OCI-LY1 (cell line): ENCODE measurements around the gene SMIM33.

Experiments
- H2AFZ ChIP-seq: fragments of 200-600 bp; sonication (generic), shearing (Covaris generic); 2 replicates; pipeline ENCODE4 v1.6.0; 2014; ENCODE audit warnings: antibody characterized with exemption, mild to moderate bottlenecking, low read length
- H3F3A ChIP-seq: fragments of 200-600 bp; sonication (generic), shearing (Covaris generic); 2 replicates; pipeline ENCODE4 v1.6.0; 2014; ENCODE audit warnings: mild to moderate bottlenecking, antibody characterized with exemption, low read length, moderate library complexity; ENCODE audit not compliant: insufficient read depth
- H3K27ac ChIP-seq: fragments of 200-600 bp; sonication (generic); 2 replicates; pipeline ENCODE4 v1.5.1; 2014; ENCODE audit warnings: low read length, mixed run types, mild to moderate bottlenecking, low read depth; ENCODE audit not compliant: poor library complexity, severe bottlenecking
- H3K27me3 ChIP-seq: fragments of 200-600 bp; sonication (generic); 2 replicates; pipeline ENCODE4 v1.6.0; 2014; ENCODE audit warnings: antibody characterized with exemption, mild to moderate bottlenecking, low read length, moderate library complexity; ENCODE audit not compliant: insufficient read depth
- H3K36me3 ChIP-seq: fragments of 200-600 bp; sonication (generic); 2 replicates; pipeline ENCODE4 v1.6.1; 2014; ENCODE audit warnings: mild to moderate bottlenecking, antibody characterized with exemption, low read length, moderate library complexity, mixed read lengths; ENCODE audit not compliant: insufficient read depth
- H3K4me1 ChIP-seq: fragments of 200-600 bp; sonication (generic); 2 replicates; pipeline ENCODE4 v1.5.1; 2014; ENCODE audit warnings: mild to moderate bottlenecking, low read length, moderate library complexity; ENCODE audit not compliant: insufficient read depth, severe bottlenecking
- H3K4me2 ChIP-seq: fragments of 200-600 bp; sonication (generic), shearing (Covaris generic); 2 replicates; pipeline ENCODE4 v1.6.1; 2014; ENCODE audit warnings: low read length
- H3K4me3 ChIP-seq: fragments of 200-600 bp; sonication (generic); 2 replicates; pipeline ENCODE4 v1.5.1; 2014; ENCODE audit warnings: low read length, low read depth, mild to moderate bottlenecking, mixed read lengths; ENCODE audit not compliant: poor library complexity, severe bottlenecking
- H3K79me2 ChIP-seq: fragments of 200-600 bp; shearing (Covaris generic); 2 replicates; pipeline ENCODE4 v1.6.1; 2016; ENCODE audit warnings: mixed run types, low read length, mixed read lengths; ENCODE audit not compliant: insufficient read depth
- H3K9ac ChIP-seq: fragments of 200-600 bp; sonication (generic), shearing (Covaris generic); 2 replicates; pipeline ENCODE4 v1.6.1; 2014; ENCODE audit warnings: mild to moderate bottlenecking, low read length, mixed read lengths
- H3K9me2 ChIP-seq: fragments of 200-600 bp; sonication (generic), shearing (Covaris generic); 2 replicates; pipeline ENCODE4 v1.6.1; 2014; ENCODE audit warnings: low read depth, mild to moderate bottlenecking, low read length, mixed read lengths
- H3K9me3 ChIP-seq: fragments of 200-600 bp; shearing (Covaris generic); 2 replicates; pipeline ENCODE4 v1.6.1; 2014; ENCODE audit warnings: low read length, mixed read lengths
- H4K20me1 ChIP-seq: fragments of 200-600 bp; sonication (generic), shearing (Covaris generic); 2 replicates; pipeline ENCODE4 v1.6.0; 2016; ENCODE audit warnings: mild to moderate bottlenecking, low read length; ENCODE audit not compliant: insufficient read depth
- CTCF ChIP-seq: fragments of 200-600 bp; sonication (generic), shearing (Covaris generic); IDR thresholded peaks from 2 replicates; pipeline ENCODE4 v1.5.1; 2017; ENCODE audit warnings: mild to moderate bottlenecking, antibody characterized with exemption, low read length, moderate library complexity, mixed read lengths
- EZH2 ChIP-seq: fragments of 200-600 bp; sonication (generic), shearing (Covaris generic); IDR thresholded peaks from 2 replicates; pipeline ENCODE4 v1.8.0; 2017; ENCODE audit warnings: borderline replicate concordance, mixed run types, mild to moderate bottlenecking, antibody characterized with exemption, low read length, moderate library complexity, mixed read lengths

The SMIM33 gene

GRCh38 chr5:139514486-139514856, 43.7 kb downstream of the SMIM33 start:
- Histone ChIP-seq H3K9me3 (no peaks in the 10 kb centered on the region), H3K9ac (no peak overlapping the region), H3K27me3 (no peaks in the 10 kb centered on the region), H3K4me3 (no peak overlapping the region), H3K9me2 (no peaks in the 10 kb centered on the region), H3K4me1 (peaks cover 12% of the 10 kb centered on the region), H3K36me3 (no peaks in the 10 kb centered on the region), H3F3A (no peaks in the 10 kb centered on the region), H3K79me2 (no peaks in the 10 kb centered on the region), H4K20me1 (no peaks in the 10 kb centered on the region), H2AFZ (no peak overlapping the region), H3K4me2 (no peak overlapping the region), H3K27ac (no peak overlapping the region)
- no peak for TF ChIP-seq CTCF
- no peak for TF ChIP-seq EZH2

GRCh38 chr5:139517683-139518564, 47.1 kb downstream of the SMIM33 start:
- H3K9me3 ChIP-seq = no peaks in the 10 kb centered on the region
- no peaks in the 10 kb centered on the region for H3K9me2 ChIP-seq
- H3K27ac ChIP-seq = no peak overlapping the region
- peak overlapping the region; percentile 62 for H3K9ac ChIP-seq
- TF ChIP-seq CTCF (peak; percentile 92), EZH2 (no peak)
- peak overlapping the region; percentile 55 for H3K4me3 ChIP-seq
- no peaks in the 10 kb centered on the region for H3K27me3 ChIP-seq
- H2AFZ ChIP-seq = peak overlapping the region; percentile 89; the same call in 1 of the 2 replicates
- no peaks in the 10 kb centered on the region for H3F3A ChIP-seq
- H3K36me3 ChIP-seq = no peaks in the 10 kb centered on the region
- no peaks in the 10 kb centered on the region for H3K79me2 ChIP-seq
- H3K4me1 ChIP-seq = peaks cover 12% of the 10 kb centered on the region
- peak overlapping the region; percentile 70 for H3K4me2 ChIP-seq
- H4K20me1 ChIP-seq = no peaks in the 10 kb centered on the region
